ENCODE measurements around the gene ESPN. TPM values are rescaled to one million over a fixed set of nuclear protein-coding genes. Genes with fewer than 3 reads are reported as not detected.
A peak's percentile ranks its signal among the peaks of the same experiment; 100 is the strongest.

Gene ESPN
- total RNA-seq = 1 to 10 TPM in 5 of 8 experiments, under 1 TPM in 2, not detected in 1; 0.87 to 3.4 (median 1.4) TPM

- peak in 6 of 8 experiments; percentile 3 to 39 (median 20) for ATAC-seq (replicated peaks in 6 of 8)
- H3K27ac ChIP-seq = no peak within 1 kb of the TSS
Observed at GRCh38 chr1:6424619-6425593, at the start of gene ESPN. ESPN (plus strand) TSS chr1:6424776; CDS start chr1:6424956, 180 bp downstream.

GRCh38 chr1:6378096-6378746 is 46.4 kb upstream of the ESPN start:
- 40 to 100% (median 82%) methylated on average over 1 to 3 of the region's 12 CpGs; no CpG with 5 or more reads in 4 of the 10 experiments for WGBS, 10 experiments
- H3K4me1 ChIP-seq (replicated peaks in 1 of 2) = no peaks in the 10 kb centered on the region
- in situ Hi-C loops (cut with MboI; ENCODE audit: low pct_unique_long_range_greater_than_20kb in 2 of 9, low sequenced_read_pairs in 9 of 9, unreplicated experiment in 9 of 9) = no loop called here
- ATAC-seq (replicated peaks in 6 of 8) = no peak
- H3K4me3 ChIP-seq = no peak overlapping the region
- no peak overlapping the region for H3K27ac ChIP-seq

More at GRCh38 chr1:6424619-6425593, at the start of gene ESPN:
- in situ Hi-C loops (cut with MboI; ENCODE audit: low pct_unique_long_range_greater_than_20kb in 2 of 9, low sequenced_read_pairs in 9 of 9, unreplicated experiment in 9 of 9) = loop anchor here in 1 of 9 experiments (25.0 kb wide), 1 partner anchor 188 kb away; the partner anchor contains the start of genes HES3 and ICMT
- no peak within 1 kb of the TSS for H3K4me3 ChIP-seq
- WGBS, 10 experiments = 4 to 83% (median 12%) methylated on average over 1 to 29 of the region's 99 CpGs; no CpG with 5 or more reads in 7 of the 10 experiments
- H3K4me1 ChIP-seq (replicated peaks in 1 of 2) = peaks cover 3 to 7% of the 10 kb centered on the region in 2 donors

GRCh38 chr1:6380037-6380436 is 44.5 kb upstream of the ESPN start:
- Histone ChIP-seq H3K4me3 (no peak overlapping the region), H3K4me1 (replicated peaks in 1 of 2) (peaks cover 1 to 6% of the 10 kb centered on the region in 2 donors), H3K27ac (no peak overlapping the region)
- no peak for ATAC-seq (replicated peaks in 6 of 8)
- WGBS, 10 experiments = 94 to 100% (median 100%) methylated on average over 1 to 7 of the region's 7 CpGs
- in situ Hi-C loops (cut with MboI; ENCODE audit: low pct_unique_long_range_greater_than_20kb in 2 of 9, low sequenced_read_pairs in 9 of 9, unreplicated experiment in 9 of 9) = no loop called here

GRCh38 chr1:6384135-6384534 is 40.4 kb upstream of the ESPN start:
- WGBS, 10 experiments = 71 to 100% (median 100%) methylated on average over 1 of the region's 1 CpG; no CpG with 5 or more reads in 3 of the 10 experiments
- ATAC-seq (replicated peaks in 6 of 8) = no peak
- Histone ChIP-seq H3K4me3 (no peak overlapping the region), H3K4me1 (replicated peaks in 1 of 2) (peaks cover 17 to 22% of the 10 kb centered on the region in 2 donors), H3K27ac (no peak overlapping the region)
- in situ Hi-C loops (cut with MboI; ENCODE audit: low pct_unique_long_range_greater_than_20kb in 2 of 9, low sequenced_read_pairs in 9 of 9, unreplicated experiment in 9 of 9) = no loop called here

- peak in 4 of 8 experiments; percentile 15 to 70 (median 37) for ATAC-seq (replicated peaks in 6 of 8)
- WGBS, 10 experiments = 29 to 87% (median 44%) methylated on average over 1 to 4 of the region's 5 CpGs; no CpG with 5 or more reads in 3 of the 10 experiments
- peaks cover 17 to 22% of the 10 kb centered on the region in 2 donors for H3K4me1 ChIP-seq (replicated peaks in 1 of 2)
- peak overlapping the region in 1 of 2 donors; percentile 49 for H3K27ac ChIP-seq
- peak overlapping the region in 1 of 5 donors; percentile 30 for H3K4me3 ChIP-seq
- in situ Hi-C loops (cut with MboI; ENCODE audit: low pct_unique_long_range_greater_than_20kb in 2 of 9, low sequenced_read_pairs in 9 of 9, unreplicated experiment in 9 of 9) = no loop called here
Observed at GRCh38 chr1:6384962-6385361, 39.6 kb upstream of the ESPN start.

- peak; percentile 75 to 99 (median 88) for ATAC-seq (replicated peaks in 6 of 8)
- 0 to 93% (median 40%) methylated on average over 1 to 10 of the region's 22 CpGs; no CpG with 5 or more reads in 5 of the 10 experiments for WGBS, 10 experiments
- Histone ChIP-seq H3K4me3 (peak overlapping the region in 3 of 5 donors; percentile 2 to 30 (median 24)), H3K27ac (peak overlapping the region in 1 of 2 donors; percentile 49), H3K4me1 (replicated peaks in 1 of 2) (peaks cover 17 to 22% of the 10 kb centered on the region in 2 donors)
- in situ Hi-C loops (cut with MboI; ENCODE audit: low pct_unique_long_range_greater_than_20kb in 2 of 9, low sequenced_read_pairs in 9 of 9, unreplicated experiment in 9 of 9) = no loop called here
Observed at GRCh38 chr1:6385488-6386191, 38.9 kb upstream of the ESPN start.

- WGBS, 10 experiments = 49 to 100% (median 83%) methylated on average over 1 to 9 of the region's 10 CpGs; no CpG with 5 or more reads in 2 of the 10 experiments
- Histone ChIP-seq H3K4me1 (replicated peaks in 1 of 2) (peaks cover 20 to 26% of the 10 kb centered on the region in 2 donors), H3K27ac (no peak overlapping the region), H3K4me3 (no peak overlapping the region)
- ATAC-seq (replicated peaks in 6 of 8) = peak in 2 of 8 experiments; percentile 5 to 19
- in situ Hi-C loops (cut with MboI; ENCODE audit: low pct_unique_long_range_greater_than_20kb in 2 of 9, low sequenced_read_pairs in 9 of 9, unreplicated experiment in 9 of 9) = no loop called here
Observed at GRCh38 chr1:6386371-6386949, 38.1 kb upstream of the ESPN start.

- in situ Hi-C loops (cut with MboI; ENCODE audit: low pct_unique_long_range_greater_than_20kb in 2 of 9, low sequenced_read_pairs in 9 of 9, unreplicated experiment in 9 of 9) = no loop called here
- ATAC-seq (replicated peaks in 6 of 8) = no peak
- H3K4me3 ChIP-seq = no peak overlapping the region
Observed at GRCh38 chr1:6389971-6390370, 34.6 kb upstream of the ESPN start.

GRCh38 chr1:6391951-6392808 is 32.4 kb upstream of the ESPN start:
- Histone ChIP-seq H3K4me3 (peak overlapping the region; percentile 53 to 88 (median 64)), H3K27ac (peak overlapping the region; percentile 57 to 93), H3K4me1 (replicated peaks in 1 of 2) (peaks cover 15 to 18% of the 10 kb centered on the region in 2 donors)
- peak in 3 of 8 experiments; percentile 1 to 2 (median 2) for ATAC-seq (replicated peaks in 6 of 8)
- WGBS, 10 experiments = 43 to 95% (median 54%) methylated on average over 2 to 10 of the region's 16 CpGs; no CpG with 5 or more reads in 3 of the 10 experiments
- in situ Hi-C loops (cut with MboI; ENCODE audit: low pct_unique_long_range_greater_than_20kb in 2 of 9, low sequenced_read_pairs in 9 of 9, unreplicated experiment in 9 of 9) = no loop called here

More at GRCh38 chr1:6389971-6390370, 34.6 kb upstream of the ESPN start:
- no peak overlapping the region for H3K27ac ChIP-seq
- H3K4me1 ChIP-seq (replicated peaks in 1 of 2) = peaks cover 31 to 34% of the 10 kb centered on the region in 2 donors
- 69 to 100% (median 92%) methylated on average over 1 to 9 of the region's 9 CpGs; no CpG with 5 or more reads in 3 of the 10 experiments for WGBS, 10 experiments

- peak overlapping the region; percentile 57 to 93 for H3K27ac ChIP-seq
Observed at GRCh38 chr1:6392809-6393399, 31.7 kb upstream of the ESPN start.

More at GRCh38 chr1:6392809-6393399, 31.7 kb upstream of the ESPN start:
- WGBS, 10 experiments = 0 to 3% (median 1%) methylated on average over 1 to 18 of the region's 83 CpGs; no CpG with 5 or more reads in 6 of the 10 experiments
- in situ Hi-C loops (cut with MboI; ENCODE audit: low pct_unique_long_range_greater_than_20kb in 2 of 9, low sequenced_read_pairs in 9 of 9, unreplicated experiment in 9 of 9) = no loop called here
- ATAC-seq (replicated peaks in 6 of 8) = peak in 6 of 8 experiments; percentile 8 to 53 (median 25)
- Histone ChIP-seq H3K4me3 (peak overlapping the region; percentile 53 to 88 (median 64)), H3K4me1 (replicated peaks in 1 of 2) (peaks cover 15 to 18% of the 10 kb centered on the region in 2 donors)

All from motor neuron (in vitro differentiated cells).